Measurements from ENCODE around the gene MACROD2. TPM values are rescaled to one million over a fixed set of nuclear protein-coding genes. Genes with fewer than 3 reads are reported as not detected.

The MACROD2 gene
- total RNA-seq, 1 experiment from 2014 or later = 1.4 TPM

GRCh38 chr20:14544688-14545087, 549.4 kb downstream of the MACROD2 start:
- Histone ChIP-seq H3K36me3 (ENCODE audit: insufficient read depth, low read length, poor library complexity, severe bottlenecking) (no peaks in the 10 kb centered on the region), H3K9me3 (ENCODE audit: low read depth, low read length, poor library complexity, severe bottlenecking) (no peaks in the 10 kb centered on the region), H3K4me1 (ENCODE audit: insufficient read depth, low read length, poor library complexity, severe bottlenecking) (no peaks in the 10 kb centered on the region), H3K27ac (ENCODE audit: low read depth, low read length, poor library complexity, severe bottlenecking) (no peak overlapping the region), H3K4me3 (ENCODE audit: low read depth, low read length, poor library complexity, severe bottlenecking) (no peak overlapping the region), H3K27me3 (replicated peaks; ENCODE audit: insufficient read depth, low read depth, low read length, poor library complexity) (no peaks in the 10 kb centered on the region)
- ChIA-PET POLR2A (ENCODE audit: low non-redundant PET) (no interaction called here), CTCF (no interaction called here)
- intact Hi-C loops (cut with micrococcal nuclease; ENCODE audit: unreplicated experiment) = no loop called here
- BruUV-seq (replicated peaks) = no TSS peak
- DNase-seq (ENCODE audit: low spot score) = no peak
- TF ChIP-seq EZH2 (IDR thresholded peaks at IDR 0.05; ENCODE audit: borderline replicate concordance, low read depth, low read length, poor library complexity, severe bottlenecking) (no peak), CTCF (conservative IDR thresholded peaks at IDR 0.05; ENCODE audit: low read depth, low read length) (no peak)

GRCh38 chr20:14550655-14551054, 555.3 kb downstream of the MACROD2 start:
- Histone ChIP-seq H3K9me3 (ENCODE audit: low read depth, low read length, poor library complexity, severe bottlenecking) (no peaks in the 10 kb centered on the region), H3K4me3 (ENCODE audit: low read depth, low read length, poor library complexity, severe bottlenecking) (no peak overlapping the region), H3K27me3 (replicated peaks; ENCODE audit: insufficient read depth, low read depth, low read length, poor library complexity) (no peaks in the 10 kb centered on the region), H3K4me1 (ENCODE audit: insufficient read depth, low read length, poor library complexity, severe bottlenecking) (no peaks in the 10 kb centered on the region), H3K36me3 (ENCODE audit: insufficient read depth, low read length, poor library complexity, severe bottlenecking) (no peaks in the 10 kb centered on the region), H3K27ac (ENCODE audit: low read depth, low read length, poor library complexity, severe bottlenecking) (no peak overlapping the region)
- POLR2A ChIA-PET (ENCODE audit: low non-redundant PET) = no interaction called here
- intact Hi-C loops (cut with micrococcal nuclease; ENCODE audit: unreplicated experiment) = no loop called here
- TF ChIP-seq CTCF (conservative IDR thresholded peaks at IDR 0.05; ENCODE audit: low read depth, low read length) = no peak
- no peak for TF ChIP-seq EZH2 (IDR thresholded peaks at IDR 0.05; ENCODE audit: borderline replicate concordance, low read depth, low read length, poor library complexity, severe bottlenecking)
- no peak for DNase-seq (ENCODE audit: low spot score)
- BruUV-seq (replicated peaks) = no TSS peak
- CTCF ChIA-PET = no interaction called here

GRCh38 chr20:14553774-14554534, 558.6 kb downstream of the MACROD2 start:
- no peak overlapping the region for H3K4me3 ChIP-seq (ENCODE audit: low read depth, low read length, poor library complexity, severe bottlenecking)
- no peaks in the 10 kb centered on the region for H3K36me3 ChIP-seq (ENCODE audit: insufficient read depth, low read length, poor library complexity, severe bottlenecking)
- POLR2A ChIA-PET (ENCODE audit: low non-redundant PET) = no interaction called here
- CTCF ChIA-PET = no interaction called here
- TF ChIP-seq CTCF (conservative IDR thresholded peaks at IDR 0.05; ENCODE audit: low read depth, low read length) (no peak), EZH2 (IDR thresholded peaks at IDR 0.05; ENCODE audit: borderline replicate concordance, low read depth, low read length, poor library complexity, severe bottlenecking) (no peak)
- H3K9me3 ChIP-seq (ENCODE audit: low read depth, low read length, poor library complexity, severe bottlenecking) = no peaks in the 10 kb centered on the region
- H3K27ac ChIP-seq (ENCODE audit: low read depth, low read length, poor library complexity, severe bottlenecking) = no peak overlapping the region
- DNase-seq (ENCODE audit: low spot score) = no peak
- intact Hi-C loops (cut with micrococcal nuclease; ENCODE audit: unreplicated experiment) = no loop called here
- no TSS peak for BruUV-seq (replicated peaks)
- H3K4me1 ChIP-seq (ENCODE audit: insufficient read depth, low read length, poor library complexity, severe bottlenecking) = no peaks in the 10 kb centered on the region
- no peaks in the 10 kb centered on the region for H3K27me3 ChIP-seq (replicated peaks; ENCODE audit: insufficient read depth, low read depth, low read length, poor library complexity)
